Small intestine (tissue), 7 donors: ENCODE data around the gene ADAMTS19. TPM values are rescaled to one million over a fixed set of nuclear protein-coding genes. Genes with fewer than 3 reads are reported as not detected.
A peak's percentile ranks its signal among the peaks of the same experiment; 100 is the strongest.

Source experiments
- DNase-seq, 2 donors: peaks; one replicate each; pipeline versions ENCODE4 v3.0.0 to v3.0.0-alpha.2; 2013
- FAIRE-seq: peaks from 2 replicates; lab custom pipeline; 2012; peaks lifted over from hg19 to GRCh38; lab: Jason Lieb, UNC
- H3K27ac ChIP-seq, 3 donors: one replicate each; pipeline ENCODE4 v1.5.1; 2013; ENCODE audit warnings: low read length in 2 of 3, mild to moderate bottlenecking in 2 of 3, control low read depth in 1 of 3, inconsistent platforms in 1 of 3, low read depth in 1 of 3, moderate library complexity in 1 of 3
- H3K27me3 ChIP-seq, 3 donors: one replicate each; pipeline ENCODE4 v1.6.1; 2013; ENCODE audit warnings: low read length in 3 of 3, inconsistent platforms in 1 of 3; ENCODE audit not compliant: control insufficient read depth in 3 of 3, insufficient read depth in 3 of 3
- H3K36me3 ChIP-seq, 3 donors: one replicate each; pipeline ENCODE4 v1.6.1; 2013; ENCODE audit warnings: low read length in 3 of 3, inconsistent platforms in 1 of 3, low read depth in 1 of 3, mild to moderate bottlenecking in 1 of 3, moderate library complexity in 1 of 3; ENCODE audit not compliant: control insufficient read depth in 3 of 3, insufficient read depth in 2 of 3
- H3K4me1 ChIP-seq, 3 donors: one replicate each; pipeline ENCODE4 v1.6.1; 2013; ENCODE audit warnings: low read length in 2 of 3, inconsistent platforms in 1 of 3, low read depth in 1 of 3, mild to moderate bottlenecking in 1 of 3, moderate library complexity in 1 of 3; ENCODE audit not compliant: control insufficient read depth in 3 of 3, insufficient read depth in 2 of 3
- H3K4me3 ChIP-seq, 3 donors: one replicate each; pipeline ENCODE4 v1.5.1; 2013; ENCODE audit warnings: low read length in 3 of 3, control low read depth in 1 of 3, inconsistent platforms in 1 of 3, low read depth in 1 of 3, mild to moderate bottlenecking in 1 of 3, moderate library complexity in 1 of 3
- H3K9me3 ChIP-seq, 2 donors: one replicate each; pipeline ENCODE4 v1.6.1; 2013; ENCODE audit warnings: low read depth in 1 of 2, low read length in 1 of 2; ENCODE audit not compliant: control insufficient read depth in 2 of 2, insufficient read depth in 1 of 2
- WGBS, 3 donors: extraction: QIAGEN DNeasy Blood & Tissue Kit; methylation state at CpG; one replicate each; pipeline ENCODE4 v1.1.7; 2013; 5-methylcytosine and 5-hydroxymethylcytosine counted together
- polyA plus RNA-seq, 4 donors: library from polyadenylated mRNA; stranded (reverse) in 3 of 4; unstranded in 1 of 4; fragments of 200-250 nt in 3 of 4; fragments of 120-200 nt in 1 of 4; gene quantifications; one replicate each; pipeline versions ENCODE4 v1.2.1 to v1.2.3, GENCODE V29; 2013
- donor health status: healthy with polysubstance abuse.
- donor health status: control.
- donor health status: control.
- donor health status: Bipolar disorder and iron deficiency.
- donor health status: healthy.

The ADAMTS19 gene
- polyA plus RNA-seq, 4 donors = 0.28 to 2.5 TPM; not detected in 2

GRCh38 chr5:129687941-129688340 lies 227.8 kb downstream of the ADAMTS19 start:
- Histone ChIP-seq H3K27ac (no peak overlapping the region), H3K36me3 (no peaks in the 10 kb centered on the region), H3K9me3 (no peaks in the 10 kb centered on the region), H3K27me3 (no peaks in the 10 kb centered on the region), H3K4me1 (no peaks in the 10 kb centered on the region), H3K4me3 (no peak overlapping the region)
- WGBS, 3 donors = 80 to 89% (median 83%) methylated on average over 3 of the region's 3 CpGs
- FAIRE-seq = no peak
- DNase-seq = no peak

- no peaks in the 10 kb centered on the region for H3K4me1 ChIP-seq
- no peaks in the 10 kb centered on the region for H3K27me3 ChIP-seq
- no peak overlapping the region for H3K4me3 ChIP-seq
- no peak for FAIRE-seq
- H3K9me3 ChIP-seq = no peaks in the 10 kb centered on the region
- no peaks in the 10 kb centered on the region for H3K36me3 ChIP-seq
- no peak overlapping the region for H3K27ac ChIP-seq
- no peak for DNase-seq
Observed at GRCh38 chr5:129689045-129689444, 228.9 kb downstream of the ADAMTS19 start.

GRCh38 chr5:129691220-129691619 lies 231.1 kb downstream of the ADAMTS19 start:
- Histone ChIP-seq H3K27me3 (no peaks in the 10 kb centered on the region), H3K4me1 (no peaks in the 10 kb centered on the region), H3K9me3 (peaks cover 0 to 2% of the 10 kb centered on the region in 2 donors), H3K36me3 (no peaks in the 10 kb centered on the region), H3K4me3 (no peak overlapping the region), H3K27ac (no peak overlapping the region)
- DNase-seq = no peak
- WGBS, 3 donors = 82 to 86% (median 83%) methylated on average over 1 of the region's 1 CpG
- no peak for FAIRE-seq

- FAIRE-seq (no peak), DNase-seq (peak; percentile 30 to 79)
- no peaks in the 10 kb centered on the region for H3K4me1 ChIP-seq
- H3K9me3 ChIP-seq = peaks cover 0 to 2% of the 10 kb centered on the region in 2 donors
- H3K27ac ChIP-seq = peak overlapping the region in 1 of 3 donors; percentile 8
- no peaks in the 10 kb centered on the region for H3K36me3 ChIP-seq
- no peaks in the 10 kb centered on the region for H3K27me3 ChIP-seq
- no peak overlapping the region for H3K4me3 ChIP-seq
Observed at GRCh38 chr5:129696636-129697035, 236.5 kb downstream of the ADAMTS19 start.

- Histone ChIP-seq H3K9me3 (peaks cover 0 to 2% of the 10 kb centered on the region in 2 donors), H3K4me1 (no peaks in the 10 kb centered on the region), H3K4me3 (no peak overlapping the region), H3K27ac (no peak overlapping the region), H3K27me3 (no peaks in the 10 kb centered on the region), H3K36me3 (no peaks in the 10 kb centered on the region)
- FAIRE-seq (no peak), DNase-seq (no peak)
Observed at GRCh38 chr5:129698661-129699060, 238.6 kb downstream of the ADAMTS19 start.

GRCh38 chr5:129716235-129716634 lies 256.1 kb downstream of the ADAMTS19 start:
- Histone ChIP-seq H3K36me3 (no peaks in the 10 kb centered on the region), H3K27me3 (no peaks in the 10 kb centered on the region), H3K4me1 (no peaks in the 10 kb centered on the region), H3K4me3 (no peak overlapping the region), H3K27ac (no peak overlapping the region), H3K9me3 (no peaks in the 10 kb centered on the region)
- FAIRE-seq (no peak), DNase-seq (no peak)
- WGBS, 3 donors = 43 to 55% (median 51%) methylated on average over 1 of the region's 1 CpG

GRCh38 chr5:129716651-129717050 lies 256.6 kb downstream of the ADAMTS19 start:
- no peak for FAIRE-seq
- no peak for DNase-seq
- 68 to 88% (median 79%) methylated on average over 5 of the region's 5 CpGs for WGBS, 3 donors

GRCh38 chr5:129717751-129718310 lies 257.7 kb downstream of the ADAMTS19 start:
- FAIRE-seq (no peak), DNase-seq (no peak)
- H3K4me3 ChIP-seq = no peak overlapping the region
- H3K36me3 ChIP-seq = no peaks in the 10 kb centered on the region
- no peaks in the 10 kb centered on the region for H3K9me3 ChIP-seq
- H3K27ac ChIP-seq = no peak overlapping the region
- H3K4me1 ChIP-seq = no peaks in the 10 kb centered on the region
- no peaks in the 10 kb centered on the region for H3K27me3 ChIP-seq

More at GRCh38 chr5:129716651-129717050, 256.6 kb downstream of the ADAMTS19 start:
- no peaks in the 10 kb centered on the region for H3K36me3 ChIP-seq
- H3K27ac ChIP-seq = no peak overlapping the region
- H3K27me3 ChIP-seq = no peaks in the 10 kb centered on the region
- H3K4me3 ChIP-seq = no peak overlapping the region
- no peaks in the 10 kb centered on the region for H3K4me1 ChIP-seq
- H3K9me3 ChIP-seq = no peaks in the 10 kb centered on the region

GRCh38 chr5:129718471-129719090 lies 258.5 kb downstream of the ADAMTS19 start:
- WGBS, 3 donors = 70 to 84% (median 80%) methylated on average over 1 of the region's 1 CpG
- FAIRE-seq (no peak), DNase-seq (no peak)

More at GRCh38 chr5:129718471-129719090, 258.5 kb downstream of the ADAMTS19 start:
- Histone ChIP-seq H3K4me1 (no peaks in the 10 kb centered on the region), H3K27me3 (no peaks in the 10 kb centered on the region), H3K4me3 (no peak overlapping the region), H3K9me3 (no peaks in the 10 kb centered on the region), H3K27ac (peak overlapping the region in 1 of 3 donors; percentile 20), H3K36me3 (no peaks in the 10 kb centered on the region)
